HG03025 (cell line): Measurements from ENCODE around the gene SDC3.

Experiments
- ATAC-seq: cut with Tn5 transposase; IDR thresholded peaks from one replicate; pipeline ENCODE4 v1.9.1; 2021; ENCODE audit warnings: mild to moderate bottlenecking, moderate library complexity; ENCODE audit not compliant: unreplicated experiment, low FRiP score

SDC3 gene

GRCh38 chr1:30857964-30858363 lies 50.6 kb downstream of the SDC3 start:
- ATAC-seq, result no peak

- no peak for ATAC-seq
These were observed 51.5 kb downstream of the SDC3 start for GRCh38 chr1:30857062-30857461.

GRCh38 chr1:30856260-30856790 lies 52.2 kb downstream of the SDC3 start:
- ATAC-seq, result no peak

- no peak for ATAC-seq
These were observed 52.8 kb downstream of the SDC3 start for GRCh38 chr1:30855686-30856259.

- ATAC-seq, result no peak
These were observed 55.2 kb downstream of the SDC3 start for GRCh38 chr1:30853350-30853749.

GRCh38 chr1:30852026-30852425 lies 56.5 kb downstream of the SDC3 start:
- no peak for ATAC-seq

GRCh38 chr1:30851286-30851685 lies 57.3 kb downstream of the SDC3 start:
- no peak for ATAC-seq

GRCh38 chr1:30850607-30851006 lies 58.0 kb downstream of the SDC3 start:
- no peak for ATAC-seq

GRCh38 chr1:30848130-30848529 lies 60.4 kb downstream of the SDC3 start:
- no peak for ATAC-seq

- ATAC-seq, result no peak
These were observed 61.1 kb downstream of the SDC3 start for GRCh38 chr1:30847358-30847972.

- no peak for ATAC-seq
These were observed 62.0 kb downstream of the SDC3 start for GRCh38 chr1:30846587-30846986.

- no peak for ATAC-seq
These were observed 62.7 kb downstream of the SDC3 start for GRCh38 chr1:30845904-30846290.

- ATAC-seq, result no peak
These were observed 63.2 kb downstream of the SDC3 start for GRCh38 chr1:30845237-30845903.

GRCh38 chr1:30844631-30845030 lies 63.9 kb downstream of the SDC3 start:
- no peak for ATAC-seq

GRCh38 chr1:30842697-30843354 lies 65.7 kb downstream of the SDC3 start:
- ATAC-seq, result no peak

GRCh38 chr1:30840904-30841598 lies 67.5 kb downstream of the SDC3 start:
- ATAC-seq, result no peak

- no peak for ATAC-seq
These were observed 68.7 kb downstream of the SDC3 start for GRCh38 chr1:30839827-30840359.

GRCh38 chr1:30838996-30839395 lies 69.6 kb downstream of the SDC3 start:
- ATAC-seq, result no peak

GRCh38 chr1:30837653-30838052 lies 70.9 kb downstream of the SDC3 start:
- ATAC-seq, result no peak

GRCh38 chr1:30834253-30834652 lies 74.3 kb downstream of the SDC3 start:
- no peak for ATAC-seq
